IMR-90 (cell line): ENCODE measurements around the gene SUPT3H. TPM values are rescaled to one million over a fixed set of nuclear protein-coding genes. Genes with fewer than 3 reads are reported as not detected.

ENCODE experiments used
- ATAC-seq: fragments of 200-7000 bp; cut with Tn5 transposase; 2 replicates; pipeline ENCODE4 v1.9.1; 2020; ENCODE audit warnings: low read depth, mild to moderate bottlenecking, moderate library complexity
- BruUV-seq: library from RNA; stranded (reverse); fragments of 400-500 nt; replicated peaks from 2 replicates; lab custom pipeline; 2021; lab: Mats Ljungman, UMichigan
- CTCF ChIA-PET: fragments of 300-600 bp; formaldehyde crosslinking; extraction: SDS; loops from one replicate; lab custom pipeline; 2021; ENCODE audit warnings: antibody characterized with exemption; lab: Yijun Ruan, JAX
- POLR2A ChIA-PET: fragments of 300-600 bp; sonication (Branson Sonifier 250); formaldehyde crosslinking; loops from one replicate; lab custom pipeline; 2022; ENCODE audit warnings: antibody characterized with exemption; ENCODE audit not compliant: unreplicated experiment; lab: Charles Lee
- DNase-seq: peaks from one replicate; pipeline ENCODE4 v3.0.0; 2013
- H2AFZ ChIP-seq: replicated peaks from 2 replicates; pipeline ENCODE3; 2013; ENCODE audit warnings: low read length, mild to moderate bottlenecking; ENCODE audit not compliant: poor library complexity
- H2AK5ac ChIP-seq: 2 replicates; pipeline ENCODE4 v1.6.1; 2013; ENCODE audit warnings: low read depth, low read length, inconsistent platforms
- H2AK9ac ChIP-seq: replicated peaks from 2 replicates; pipeline ENCODE3; 2013; ENCODE audit warnings: mild to moderate bottlenecking, low read depth, low read length, moderate library complexity; ENCODE audit not compliant: poor library complexity
- H2BK120ac ChIP-seq: 2 replicates; pipeline ENCODE4 v1.6.1; 2013; ENCODE audit warnings: low read depth, low read length, inconsistent platforms
- H2BK15ac ChIP-seq: 3 replicates; pipeline ENCODE4 v1.6.1; 2013; ENCODE audit warnings: low read depth, low read length, inconsistent platforms
- H2BK20ac ChIP-seq: 2 replicates; pipeline ENCODE4 v1.6.1; 2013; ENCODE audit warnings: low read depth, mild to moderate bottlenecking, inconsistent platforms, low read length, moderate library complexity
- H2BK5ac ChIP-seq: 2 replicates; pipeline ENCODE4 v1.6.1; 2013; ENCODE audit warnings: mild to moderate bottlenecking, low read depth, low read length, inconsistent platforms; ENCODE audit not compliant: poor library complexity, severe bottlenecking
- H3K14ac ChIP-seq: replicated peaks from 2 replicates; pipeline ENCODE4 v1.6.1; 2013; ENCODE audit warnings: low read depth, low read length, inconsistent platforms
- H3K18ac ChIP-seq: 2 replicates; pipeline ENCODE4 v1.6.1; 2013; ENCODE audit warnings: low read depth, low read length, control low read depth
- H3K23ac ChIP-seq: 2 replicates; pipeline ENCODE4 v1.6.1; 2013; ENCODE audit warnings: low read depth, low read length, inconsistent platforms
- H3K27ac ChIP-seq: 2 replicates; pipeline ENCODE4 v1.5.1; 2013; ENCODE audit warnings: mild to moderate bottlenecking, control low read depth, low read length; ENCODE audit not compliant: insufficient read depth
- H3K27me3 ChIP-seq: 2 replicates; pipeline ENCODE4 v1.6.1; 2013; ENCODE audit warnings: low read length; ENCODE audit not compliant: control insufficient read depth, insufficient read depth
- H3K36me3 ChIP-seq: 2 replicates; pipeline ENCODE4 v1.6.1; 2013; ENCODE audit warnings: low read length, mixed read lengths; ENCODE audit not compliant: control insufficient read depth, insufficient read depth
- H3K4ac ChIP-seq: 2 replicates; pipeline ENCODE4 v1.6.1; 2013; ENCODE audit warnings: low read depth, low read length, inconsistent platforms
- H3K4me1 ChIP-seq: 2 replicates; pipeline ENCODE4 v1.6.1; 2013; ENCODE audit warnings: low read length, mixed read lengths; ENCODE audit not compliant: control insufficient read depth, insufficient read depth
- H3K4me2 ChIP-seq: 2 replicates; pipeline ENCODE4 v1.6.1; 2013; ENCODE audit warnings: low read depth, mild to moderate bottlenecking, control low read depth, low read length, moderate library complexity
- H3K4me3 ChIP-seq: 2 replicates; pipeline ENCODE4 v1.5.1; 2013; ENCODE audit warnings: low read depth, mild to moderate bottlenecking, control low read depth, low read length, moderate library complexity; ENCODE audit not compliant: insufficient read depth
- H3K56ac ChIP-seq: 2 replicates; pipeline ENCODE4 v1.6.1; 2013; ENCODE audit warnings: low read length, inconsistent platforms; ENCODE audit not compliant: insufficient read depth; ENCODE audit errors: extremely low read depth
- H3K79me1 ChIP-seq, 2 experiments: 2 replicates each; pipeline ENCODE4 v1.6.1; 2013; ENCODE audit warnings: low read length in 2 of 2, inconsistent platforms in 1 of 2, low read depth in 1 of 2
- H3K9ac ChIP-seq: 2 replicates; pipeline ENCODE4 v1.6.1; 2013; ENCODE audit warnings: low read depth, low read length, control low read depth
- H3K9me1 ChIP-seq: 2 replicates; pipeline ENCODE4 v1.6.1; 2013; ENCODE audit warnings: low read length, inconsistent platforms; ENCODE audit not compliant: insufficient read depth
- H3K9me3 ChIP-seq: 2 replicates; pipeline ENCODE4 v1.6.1; 2013; ENCODE audit warnings: low read length; ENCODE audit not compliant: control insufficient read depth, insufficient read depth
- H4K20me1 ChIP-seq: 2 replicates; pipeline ENCODE4 v1.6.1; 2013; ENCODE audit warnings: low read length, inconsistent platforms; ENCODE audit not compliant: insufficient read depth
- H4K5ac ChIP-seq: 2 replicates; pipeline ENCODE4 v1.6.1; 2013; ENCODE audit warnings: mild to moderate bottlenecking, low read depth, low read length, control low read depth
- H4K8ac ChIP-seq, 2 experiments: 2 replicates each; pipeline ENCODE4 v1.6.1; 2013; ENCODE audit warnings: low read depth in 2 of 2, low read length in 2 of 2, control low read depth in 1 of 2, inconsistent platforms in 1 of 2
- H4K91ac ChIP-seq: 2 replicates; pipeline ENCODE4 v1.6.1; 2013; ENCODE audit warnings: low read depth, low read length, inconsistent platforms; ENCODE audit not compliant: insufficient read depth
- BHLHE40 ChIP-seq: fragments of 150-350 bp; IDR thresholded peaks from 2 replicates; pipeline ENCODE4 v1.6.1; 2016; ENCODE audit warnings: mild to moderate bottlenecking, low read depth, low read length
- CEBPB ChIP-seq: IDR thresholded peaks from 2 replicates; pipeline ENCODE4 v1.6.1; 2012; ENCODE audit warnings: low read depth, low read length, improper control_type of control experiment
- CHD1 ChIP-seq: IDR thresholded peaks from 2 replicates; pipeline ENCODE4 v1.6.1; 2012; ENCODE audit warnings: low read depth, low read length, improper control_type of control experiment
- FOS ChIP-seq: fragments of 150-350 bp; IDR thresholded peaks from 2 replicates; pipeline ENCODE4 v1.6.1; 2016; ENCODE audit warnings: low read depth, low read length
- MAFK ChIP-seq: IDR thresholded peaks from 2 replicates; pipeline ENCODE4 v1.6.1; 2012; ENCODE audit warnings: low read depth, low read length, improper control_type of control experiment
- MAZ ChIP-seq: IDR thresholded peaks from 2 replicates; pipeline ENCODE4 v1.6.1; 2012; ENCODE audit warnings: low read depth, mild to moderate bottlenecking, low read length, improper control_type of control experiment, moderate library complexity, borderline replicate concordance
- MXI1 ChIP-seq: IDR thresholded peaks from 2 replicates; pipeline ENCODE4 v1.6.1; 2012; ENCODE audit warnings: low read depth, mild to moderate bottlenecking, low read length, moderate library complexity, borderline replicate concordance
- NFE2L2 ChIP-seq: fragments of 150-350 bp; IDR thresholded peaks from 2 replicates; pipeline ENCODE4 v1.6.1; 2016; ENCODE audit warnings: low read depth, mild to moderate bottlenecking, low read length
- POLR2A ChIP-seq: IDR thresholded peaks from 2 replicates; pipeline ENCODE4 v1.6.1; 2012; ENCODE audit warnings: mild to moderate bottlenecking, low read depth, low read length
- RAD21 ChIP-seq: IDR thresholded peaks from 2 replicates; pipeline ENCODE4 v1.6.1; 2012; ENCODE audit warnings: low read length, improper control_type of control experiment
- RCOR1 ChIP-seq: IDR thresholded peaks from 2 replicates; pipeline ENCODE4 v1.6.1; 2012; ENCODE audit warnings: mild to moderate bottlenecking, low read length, improper control_type of control experiment; ENCODE audit not compliant: insufficient replicate concordance
- RFX5 ChIP-seq: IDR thresholded peaks from 2 replicates; pipeline ENCODE4 v1.8.0; 2012; ENCODE audit warnings: low read depth, mild to moderate bottlenecking, low read length, moderate library complexity
- SMC3 ChIP-seq: fragments of 150-350 bp; IDR thresholded peaks from 2 replicates; pipeline ENCODE4 v1.6.1; 2016; ENCODE audit warnings: low read depth, mild to moderate bottlenecking, antibody characterized with exemption, low read length, moderate library complexity
- WGBS, 2 experiments: methylation state at CpG; one replicate each; pipeline versions ENCODE4 v1.1.5 to v1.1.7; 2013; ENCODE audit warnings: missing lambda C conversion rate in 2 of 2; ENCODE audit not compliant: insufficient read length in 1 of 2; ENCODE audit errors: extremely low coverage in 2 of 2; 5-methylcytosine and 5-hydroxymethylcytosine counted together
- dilution Hi-C: fragments of 300-500 bp; cut with HindIII; formaldehyde crosslinking; loops from one replicate; pipeline ENCODE4 v1.14.3; 2018; ENCODE audit warnings: low sequenced_read_pairs; ENCODE audit not compliant: unreplicated experiment
- in situ Hi-C: fragments of 300-500 bp; cut with MboI; formaldehyde crosslinking; loops from 3 replicates; pipeline ENCODE4 v1.14.3; 2019; ENCODE audit warnings: low sequenced_read_pairs, inconsistent platforms, mixed read lengths
- intact Hi-C: fragments of 100-400 bp; cut with micrococcal nuclease; formaldehyde crosslinking; loops from 2 replicates; pipeline ENCODE4 v1.10.0; 2022
- polyA plus RNA-seq, 3 experiments: library from polyadenylated mRNA; depleted of rRNA; stranded (reverse); fragments of >200 nt; gene quantifications; 2 replicates each; pipeline ENCODE4 v1.2.3, GENCODE V29; 2012; ENCODE audit warnings: low replicate concordance in 1 of 3
- total RNA-seq: library from RNA; depleted of rRNA; stranded (reverse); fragments of >200 nt; gene quantifications from 2 replicates; pipeline ENCODE4 v1.2.3, GENCODE V29; 2012
- TF ChIP-seq, protein P1 (sequence below): conservative IDR thresholded peaks from 2 replicates; pipeline ENCODE4 v1.5.1; 2012; ENCODE audit warnings: mild to moderate bottlenecking, low read depth, low read length, improper control_type of control experiment
- TF ChIP-seq, protein P2 (sequence below): fragments of 150-350 bp; IDR thresholded peaks from 2 replicates; pipeline ENCODE4 v1.6.1; 2017; ENCODE audit warnings: mild to moderate bottlenecking, antibody characterized with exemption, low read length, low read depth
- TF ChIP-seq, protein P3 (sequence below): fragments of 150-350 bp; IDR thresholded peaks from 2 replicates; pipeline ENCODE4 v1.6.1; 2016; ENCODE audit warnings: low read depth, mild to moderate bottlenecking, low read length, moderate library complexity, borderline replicate concordance

Gene SUPT3H
- total and polyA plus RNA-seq, 2 of the 4 experiments (the other 2 are of a cell fraction): 4.5 to 5.0 TPM

DNA sequence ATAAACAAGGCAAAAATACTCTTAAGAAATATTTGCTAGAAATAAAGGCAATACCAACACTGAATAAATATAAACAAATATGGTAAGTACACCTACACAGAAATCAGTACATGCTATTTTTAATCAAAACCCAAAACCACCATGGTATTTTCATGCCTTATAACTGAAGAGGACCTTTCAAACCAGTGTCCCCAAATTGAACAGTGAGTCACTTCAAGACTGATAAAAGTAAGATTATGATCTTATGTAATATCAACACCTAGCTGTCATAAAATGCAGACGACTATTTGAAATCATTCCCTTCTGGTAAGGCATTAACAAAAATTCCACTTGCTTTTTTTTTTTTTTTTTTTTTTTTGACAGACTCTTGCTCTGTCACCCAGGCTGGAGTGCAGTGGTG lies 206.4 kb downstream of the SUPT3H start:
- no peak overlapping the region for H3K56ac ChIP-seq
- H4K91ac ChIP-seq: no peak overlapping the region
- no peaks in the 10 kb centered on the region for H3K36me3 ChIP-seq
- POLR2A ChIA-PET: no interaction called here
- intact Hi-C loops (no loop called here), in situ Hi-C loops (no loop called here), dilution Hi-C loops (no loop called here)
- no peak overlapping the region for H2AFZ ChIP-seq
- no peak overlapping the region for H2AK5ac ChIP-seq
- no peaks in the 10 kb centered on the region for H3K4me1 ChIP-seq
- no peak overlapping the region for H2AK9ac ChIP-seq
- no peaks in the 10 kb centered on the region for H4K20me1 ChIP-seq
- no peak for ATAC-seq
- H2BK15ac ChIP-seq: no peak overlapping the region
- no peak for DNase-seq
- no peak overlapping the region for H3K4me2 ChIP-seq
- no CpG with 5 or more reads among the region's 1 CpG for WGBS, 2 experiments
- H3K4ac ChIP-seq: no peak overlapping the region
- H3K14ac ChIP-seq: no peak overlapping the region
- no peak overlapping the region for H3K27ac ChIP-seq
- no peaks in the 10 kb centered on the region for H3K79me1 ChIP-seq
- no peak overlapping the region for H4K8ac ChIP-seq
- H3K23ac ChIP-seq: no peak overlapping the region
- no TSS peak for BruUV-seq
- no peak overlapping the region for H3K18ac ChIP-seq
- H3K9me1 ChIP-seq: no peaks in the 10 kb centered on the region
- CTCF ChIA-PET: no interaction called here
- H3K9me3 ChIP-seq: no peaks in the 10 kb centered on the region
- TF ChIP-seq MAZ (no peak), CEBPB (no peak), NFE2L2 (no peak), CHD1 (no peak), SMC3 (no peak), FOS (no peak), POLR2A (no peak), MAFK (no peak), RAD21 (no peak), RFX5 (no peak), BHLHE40 (no peak), RCOR1 (no peak), MXI1 (no peak)
- TF ChIP-seq, protein P1, sequence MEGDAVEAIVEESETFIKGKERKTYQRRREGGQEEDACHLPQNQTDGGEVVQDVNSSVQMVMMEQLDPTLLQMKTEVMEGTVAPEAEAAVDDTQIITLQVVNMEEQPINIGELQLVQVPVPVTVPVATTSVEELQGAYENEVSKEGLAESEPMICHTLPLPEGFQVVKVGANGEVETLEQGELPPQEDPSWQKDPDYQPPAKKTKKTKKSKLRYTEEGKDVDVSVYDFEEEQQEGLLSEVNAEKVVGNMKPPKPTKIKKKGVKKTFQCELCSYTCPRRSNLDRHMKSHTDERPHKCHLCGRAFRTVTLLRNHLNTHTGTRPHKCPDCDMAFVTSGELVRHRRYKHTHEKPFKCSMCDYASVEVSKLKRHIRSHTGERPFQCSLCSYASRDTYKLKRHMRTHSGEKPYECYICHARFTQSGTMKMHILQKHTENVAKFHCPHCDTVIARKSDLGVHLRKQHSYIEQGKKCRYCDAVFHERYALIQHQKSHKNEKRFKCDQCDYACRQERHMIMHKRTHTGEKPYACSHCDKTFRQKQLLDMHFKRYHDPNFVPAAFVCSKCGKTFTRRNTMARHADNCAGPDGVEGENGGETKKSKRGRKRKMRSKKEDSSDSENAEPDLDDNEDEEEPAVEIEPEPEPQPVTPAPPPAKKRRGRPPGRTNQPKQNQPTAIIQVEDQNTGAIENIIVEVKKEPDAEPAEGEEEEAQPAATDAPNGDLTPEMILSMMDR: no peak
- TF ChIP-seq, protein P2, sequence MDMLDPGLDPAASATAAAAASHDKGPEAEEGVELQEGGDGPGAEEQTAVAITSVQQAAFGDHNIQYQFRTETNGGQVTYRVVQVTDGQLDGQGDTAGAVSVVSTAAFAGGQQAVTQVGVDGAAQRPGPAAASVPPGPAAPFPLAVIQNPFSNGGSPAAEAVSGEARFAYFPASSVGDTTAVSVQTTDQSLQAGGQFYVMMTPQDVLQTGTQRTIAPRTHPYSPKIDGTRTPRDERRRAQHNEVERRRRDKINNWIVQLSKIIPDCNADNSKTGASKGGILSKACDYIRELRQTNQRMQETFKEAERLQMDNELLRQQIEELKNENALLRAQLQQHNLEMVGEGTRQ: no peak
- TF ChIP-seq, protein P3, sequence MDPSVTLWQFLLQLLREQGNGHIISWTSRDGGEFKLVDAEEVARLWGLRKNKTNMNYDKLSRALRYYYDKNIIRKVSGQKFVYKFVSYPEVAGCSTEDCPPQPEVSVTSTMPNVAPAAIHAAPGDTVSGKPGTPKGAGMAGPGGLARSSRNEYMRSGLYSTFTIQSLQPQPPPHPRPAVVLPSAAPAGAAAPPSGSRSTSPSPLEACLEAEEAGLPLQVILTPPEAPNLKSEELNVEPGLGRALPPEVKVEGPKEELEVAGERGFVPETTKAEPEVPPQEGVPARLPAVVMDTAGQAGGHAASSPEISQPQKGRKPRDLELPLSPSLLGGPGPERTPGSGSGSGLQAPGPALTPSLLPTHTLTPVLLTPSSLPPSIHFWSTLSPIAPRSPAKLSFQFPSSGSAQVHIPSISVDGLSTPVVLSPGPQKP: no peak
- no peak overlapping the region for H2BK120ac ChIP-seq
- H2BK5ac ChIP-seq: no peak overlapping the region
- no peak overlapping the region for H4K5ac ChIP-seq
- H3K9ac ChIP-seq: no peak overlapping the region
- no peaks in the 10 kb centered on the region for H3K27me3 ChIP-seq
- no peak overlapping the region for H2BK20ac ChIP-seq
- no peak overlapping the region for H3K4me3 ChIP-seq
